ENCODE results near the gene SBF2. TPM values are rescaled to one million over a fixed set of nuclear protein-coding genes. Genes with fewer than 3 reads are reported as not detected.
"Not testable (repeated sequence)": the region's sequence is repeated elsewhere in the genome, so short reads cannot be mapped to it uniquely, and the experiment has no call there.

The SBF2 gene
- total RNA-seq, 2 donors from 2014 or later = 53.8 to 60.8 TPM

DNA sequence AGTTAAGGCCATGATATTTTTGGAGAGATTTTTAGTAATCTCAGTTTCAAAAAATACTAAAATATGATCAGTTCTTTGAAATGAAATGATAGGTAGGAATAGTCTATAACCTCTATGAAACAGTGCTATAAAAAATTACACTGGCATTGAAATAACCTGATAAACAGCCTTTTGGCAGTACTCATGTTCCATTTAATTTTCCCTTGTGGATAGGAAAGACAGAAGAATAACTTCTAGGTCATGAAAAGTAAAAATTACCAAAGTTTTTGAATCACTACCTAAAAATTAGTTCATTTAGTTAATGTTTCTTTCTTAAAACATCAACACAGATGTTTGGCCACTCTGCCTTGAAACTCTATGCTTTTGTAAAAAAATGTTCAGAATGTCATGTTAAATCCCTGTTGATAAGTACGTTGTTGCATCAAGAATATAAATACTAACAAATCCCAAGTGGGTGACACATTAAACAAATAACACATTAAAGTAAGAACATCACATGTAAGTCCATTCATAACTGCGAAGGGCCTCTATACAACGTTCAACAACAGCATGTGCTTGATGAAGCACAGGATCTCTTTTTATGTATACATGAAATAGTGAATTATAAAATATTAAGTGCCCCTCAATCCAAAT, 339.9 kb downstream of the SBF2 start:
- ATAC-seq (ENCODE audit: insufficient number of reproducible peaks, low FRiP score, low read depth) (no peak), DNase-seq (ENCODE audit: low spot score) (no peak)
- TF ChIP-seq, protein P1, sequence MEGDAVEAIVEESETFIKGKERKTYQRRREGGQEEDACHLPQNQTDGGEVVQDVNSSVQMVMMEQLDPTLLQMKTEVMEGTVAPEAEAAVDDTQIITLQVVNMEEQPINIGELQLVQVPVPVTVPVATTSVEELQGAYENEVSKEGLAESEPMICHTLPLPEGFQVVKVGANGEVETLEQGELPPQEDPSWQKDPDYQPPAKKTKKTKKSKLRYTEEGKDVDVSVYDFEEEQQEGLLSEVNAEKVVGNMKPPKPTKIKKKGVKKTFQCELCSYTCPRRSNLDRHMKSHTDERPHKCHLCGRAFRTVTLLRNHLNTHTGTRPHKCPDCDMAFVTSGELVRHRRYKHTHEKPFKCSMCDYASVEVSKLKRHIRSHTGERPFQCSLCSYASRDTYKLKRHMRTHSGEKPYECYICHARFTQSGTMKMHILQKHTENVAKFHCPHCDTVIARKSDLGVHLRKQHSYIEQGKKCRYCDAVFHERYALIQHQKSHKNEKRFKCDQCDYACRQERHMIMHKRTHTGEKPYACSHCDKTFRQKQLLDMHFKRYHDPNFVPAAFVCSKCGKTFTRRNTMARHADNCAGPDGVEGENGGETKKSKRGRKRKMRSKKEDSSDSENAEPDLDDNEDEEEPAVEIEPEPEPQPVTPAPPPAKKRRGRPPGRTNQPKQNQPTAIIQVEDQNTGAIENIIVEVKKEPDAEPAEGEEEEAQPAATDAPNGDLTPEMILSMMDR (IDR thresholded peaks at IDR 0.05) = no peak
- no peaks in the 10 kb centered on the region for H3K27me3 ChIP-seq (replicated peaks; ENCODE audit: insufficient read depth)
- H3K4me3 ChIP-seq = no peak overlapping the region
- H3K36me3 ChIP-seq = no peaks in the 10 kb centered on the region
- no peak overlapping the region for H3K27ac ChIP-seq
- H3K9me3 ChIP-seq = no peaks in the 10 kb centered on the region
- H3K4me1 ChIP-seq (ENCODE audit: control insufficient read depth in 1 of 2, low read depth in 2 of 2) = no peaks in the 10 kb centered on the region

GRCh38 chr11:9952511-9953196, 341.4 kb downstream of the SBF2 start:
- Histone ChIP-seq H3K4me3 (no peak overlapping the region), H3K36me3 (no peaks in the 10 kb centered on the region), H3K4me1 (ENCODE audit: control insufficient read depth in 1 of 2, low read depth in 2 of 2) (no peaks in the 10 kb centered on the region), H3K9me3 (no peaks in the 10 kb centered on the region), H3K27me3 (replicated peaks; ENCODE audit: insufficient read depth) (no peaks in the 10 kb centered on the region), H3K27ac (no peak overlapping the region)
- ATAC-seq (ENCODE audit: insufficient number of reproducible peaks, low FRiP score, low read depth) = no peak
- DNase-seq (ENCODE audit: low spot score) = no peak
- TF ChIP-seq, protein P1 (IDR thresholded peaks at IDR 0.05) = no peak

GRCh38 chr11:9951807-9952206, 342.2 kb downstream of the SBF2 start:
- H3K27ac ChIP-seq = no peak overlapping the region
- no peaks in the 10 kb centered on the region for H3K27me3 ChIP-seq (replicated peaks; ENCODE audit: insufficient read depth)
- no peaks in the 10 kb centered on the region for H3K9me3 ChIP-seq
- no peaks in the 10 kb centered on the region for H3K4me1 ChIP-seq (ENCODE audit: control insufficient read depth in 1 of 2, low read depth in 2 of 2)
- no peak for DNase-seq (ENCODE audit: low spot score)
- TF ChIP-seq, protein P1 (IDR thresholded peaks at IDR 0.05) = no peak
- no peaks in the 10 kb centered on the region for H3K36me3 ChIP-seq
- no peak for ATAC-seq (ENCODE audit: insufficient number of reproducible peaks, low FRiP score, low read depth)
- H3K4me3 ChIP-seq = no peak overlapping the region

GRCh38 chr11:9950462-9950861, 343.6 kb downstream of the SBF2 start:
- Histone ChIP-seq H3K27ac (no peak overlapping the region), H3K9me3 (peaks cover 3% of the 10 kb centered on the region)

GRCh38 chr11:9947231-9947864, 346.7 kb downstream of the SBF2 start:
- TF ChIP-seq, protein P1 (IDR thresholded peaks at IDR 0.05) = no peak
- no peaks in the 10 kb centered on the region for H3K36me3 ChIP-seq
- H3K4me1 ChIP-seq (ENCODE audit: control insufficient read depth in 1 of 2, low read depth in 2 of 2) = no peaks in the 10 kb centered on the region
- DNase-seq (ENCODE audit: low spot score) (no peak), ATAC-seq (ENCODE audit: insufficient number of reproducible peaks, low FRiP score, low read depth) (no peak)
- H3K27ac ChIP-seq = no peak overlapping the region
- H3K4me3 ChIP-seq = no peak overlapping the region
- no peaks in the 10 kb centered on the region for H3K27me3 ChIP-seq (replicated peaks; ENCODE audit: insufficient read depth)
- H3K9me3 ChIP-seq = peaks cover 3% of the 10 kb centered on the region

More at GRCh38 chr11:9950462-9950861, 343.6 kb downstream of the SBF2 start:
- no peak overlapping the region for H3K4me3 ChIP-seq
- H3K36me3 ChIP-seq = no peaks in the 10 kb centered on the region
- TF ChIP-seq, protein P1 (IDR thresholded peaks at IDR 0.05) = no peak
- DNase-seq (ENCODE audit: low spot score) (no peak), ATAC-seq (ENCODE audit: insufficient number of reproducible peaks, low FRiP score, low read depth) (no peak)
- H3K27me3 ChIP-seq (replicated peaks; ENCODE audit: insufficient read depth) = no peaks in the 10 kb centered on the region
- H3K4me1 ChIP-seq (ENCODE audit: control insufficient read depth in 1 of 2, low read depth in 2 of 2) = no peaks in the 10 kb centered on the region

- not testable (repeated sequence) for DNase-seq (ENCODE audit: low spot score)
These were observed 348.3 kb downstream of the SBF2 start for GRCh38 chr11:9945680-9946079.

More at GRCh38 chr11:9945680-9946079, 348.3 kb downstream of the SBF2 start:
- H3K4me1 ChIP-seq (ENCODE audit: control insufficient read depth in 1 of 2, low read depth in 2 of 2); H3K36me3 ChIP-seq; H3K4me3 ChIP-seq; ATAC-seq (ENCODE audit: insufficient number of reproducible peaks, low FRiP score, low read depth); H3K27me3 ChIP-seq (replicated peaks; ENCODE audit: insufficient read depth); H3K9me3 ChIP-seq; H3K27ac ChIP-seq: not testable (repeated sequence)
